Anterior cingulate cortex (tissue), 58 donors: ENCODE data around the gene CLPTM1L.
"Not testable (repeated sequence)": the region's sequence is repeated elsewhere in the genome, so short reads cannot be mapped to it uniquely, and the experiment has no call there.

Experiments used
- DNase-seq, 58 donors: peaks; one replicate each; lab custom pipeline; 2025; lab: John Stamatoyannopoulos, UW

CLPTM1L gene

GRCh38 chr5:1282131-1282992, 62.5 kb downstream of the CLPTM1L start:
- DNase-seq = no peak

DNA sequence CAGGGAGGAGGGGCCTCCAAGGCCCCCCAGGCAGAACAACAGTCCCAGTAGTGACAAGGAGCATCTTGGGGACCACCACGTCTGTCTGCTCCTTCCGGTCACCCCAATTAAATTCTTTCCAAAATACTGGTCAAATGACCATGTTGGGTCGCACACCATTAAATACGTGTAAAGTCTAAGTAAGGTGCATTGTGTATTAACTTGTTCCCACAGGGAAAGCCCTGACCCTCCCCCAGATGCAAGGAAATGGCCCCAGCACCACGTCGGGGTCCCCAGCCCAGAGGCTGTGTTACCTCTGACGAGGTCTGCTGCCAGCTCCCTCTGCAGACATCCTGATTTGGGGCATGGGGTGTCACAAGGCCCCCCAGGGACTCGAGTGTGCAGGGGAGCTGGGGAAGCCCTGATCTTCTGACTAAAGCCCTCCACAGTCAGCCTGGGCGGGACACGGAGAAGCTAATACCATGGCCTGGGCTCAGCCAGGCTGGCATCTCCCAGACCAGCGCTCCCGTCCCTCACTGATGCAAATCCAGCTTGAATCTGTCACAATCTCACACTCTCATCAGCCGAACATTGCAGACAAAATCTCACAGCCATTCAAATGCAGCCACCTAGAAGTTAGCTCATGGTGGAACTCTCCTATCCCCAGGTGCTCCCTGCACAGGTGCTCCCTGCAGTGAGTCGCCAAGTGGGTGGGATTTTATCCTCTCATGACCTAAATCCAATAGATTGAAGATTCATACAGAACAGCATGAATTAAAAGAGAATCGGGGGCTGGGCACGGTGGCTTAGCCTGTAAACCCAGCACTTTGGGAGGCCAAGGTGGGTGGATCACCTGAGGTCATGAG, 63.6 kb downstream of the CLPTM1L start:
- no peak for DNase-seq

GRCh38 chr5:1280177-1281037, 64.5 kb downstream of the CLPTM1L start:
- DNase-seq = no peak

- DNase-seq = no peak
These were observed 65.3 kb downstream of the CLPTM1L start for GRCh38 chr5:1279443-1280151.

DNA sequence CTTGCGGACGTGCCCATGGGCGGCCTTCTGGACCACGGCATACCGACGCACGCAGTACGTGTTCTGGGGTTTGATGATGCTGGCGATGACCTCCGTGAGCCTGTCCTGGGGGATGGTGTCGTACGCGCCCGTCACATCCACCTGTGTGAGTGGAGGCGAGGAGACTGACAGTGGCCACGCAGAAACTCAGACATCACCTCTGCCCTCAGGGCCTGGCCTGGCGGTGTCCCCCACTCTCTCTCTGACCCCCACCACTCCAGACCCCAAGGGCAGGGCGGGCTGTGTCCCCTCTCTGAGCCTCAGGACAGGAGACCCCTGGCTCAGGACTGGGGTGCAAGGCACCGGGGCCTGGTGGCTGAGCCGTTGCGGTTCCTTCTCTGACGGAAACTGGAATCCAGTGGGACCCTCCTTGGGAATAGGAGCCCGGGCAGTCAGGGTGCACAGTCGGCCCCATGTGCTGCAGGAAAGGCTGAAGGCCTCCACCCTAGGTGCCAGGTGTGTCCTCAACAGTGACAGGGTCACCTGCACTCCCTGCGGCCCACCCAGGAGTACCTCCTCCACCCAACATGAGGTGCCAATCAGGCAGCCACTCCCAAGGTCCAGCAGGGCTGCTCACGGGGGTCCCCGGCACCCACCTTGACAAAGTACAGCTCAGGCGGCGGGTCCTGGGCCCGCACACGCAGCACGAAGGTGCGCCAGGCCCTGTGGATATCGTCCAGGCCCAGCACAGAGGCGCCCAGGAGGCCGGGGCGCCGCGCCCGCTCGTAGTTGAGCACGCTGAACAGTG, 66.0 kb downstream of the CLPTM1L start:
- DNase-seq = no peak

GRCh38 chr5:1278216-1278615, 66.7 kb downstream of the CLPTM1L start:
- no peak for DNase-seq

GRCh38 chr5:1277781-1278180, 67.1 kb downstream of the CLPTM1L start:
- no peak for DNase-seq

DNA sequence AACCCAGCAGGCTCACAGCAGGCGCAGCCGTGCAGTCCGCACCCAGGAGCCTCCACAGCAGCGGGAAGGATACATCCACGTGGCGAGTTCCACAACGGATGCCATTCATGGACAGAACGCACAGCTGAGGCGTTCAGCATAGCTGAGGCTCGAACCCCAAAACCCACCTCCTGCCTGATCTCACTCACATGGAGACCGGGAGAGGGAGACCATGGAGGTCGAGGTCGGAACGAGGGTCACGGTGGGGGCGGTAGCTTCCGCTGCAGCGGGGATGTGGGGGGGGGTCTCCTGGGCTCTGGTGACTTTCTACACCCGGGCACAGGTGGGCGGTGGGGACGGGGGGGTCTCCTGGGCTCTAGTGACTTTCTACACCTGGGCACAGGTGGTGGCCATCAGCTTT, 67.6 kb downstream of the CLPTM1L start:
- no peak for DNase-seq

DNA sequence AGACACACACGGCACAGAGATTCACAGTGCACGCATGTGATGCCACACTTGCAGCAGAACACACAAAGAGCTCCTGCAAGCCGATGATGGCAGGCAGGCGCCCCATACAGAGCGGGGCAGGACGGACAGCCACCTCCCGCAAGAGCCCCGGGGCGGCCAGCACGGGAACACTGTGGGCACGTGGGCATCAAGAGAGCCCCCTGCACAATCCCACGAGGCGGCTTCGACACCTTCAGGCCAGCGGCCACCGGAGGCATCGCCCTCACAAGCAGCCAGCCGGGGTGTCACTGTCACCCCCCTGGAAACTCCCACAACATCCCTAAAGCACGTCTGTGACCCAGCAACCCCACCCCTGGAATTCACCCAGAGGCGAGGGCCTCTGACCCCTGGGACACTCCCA, 68.0 kb downstream of the CLPTM1L start:
- no peak for DNase-seq

DNA sequence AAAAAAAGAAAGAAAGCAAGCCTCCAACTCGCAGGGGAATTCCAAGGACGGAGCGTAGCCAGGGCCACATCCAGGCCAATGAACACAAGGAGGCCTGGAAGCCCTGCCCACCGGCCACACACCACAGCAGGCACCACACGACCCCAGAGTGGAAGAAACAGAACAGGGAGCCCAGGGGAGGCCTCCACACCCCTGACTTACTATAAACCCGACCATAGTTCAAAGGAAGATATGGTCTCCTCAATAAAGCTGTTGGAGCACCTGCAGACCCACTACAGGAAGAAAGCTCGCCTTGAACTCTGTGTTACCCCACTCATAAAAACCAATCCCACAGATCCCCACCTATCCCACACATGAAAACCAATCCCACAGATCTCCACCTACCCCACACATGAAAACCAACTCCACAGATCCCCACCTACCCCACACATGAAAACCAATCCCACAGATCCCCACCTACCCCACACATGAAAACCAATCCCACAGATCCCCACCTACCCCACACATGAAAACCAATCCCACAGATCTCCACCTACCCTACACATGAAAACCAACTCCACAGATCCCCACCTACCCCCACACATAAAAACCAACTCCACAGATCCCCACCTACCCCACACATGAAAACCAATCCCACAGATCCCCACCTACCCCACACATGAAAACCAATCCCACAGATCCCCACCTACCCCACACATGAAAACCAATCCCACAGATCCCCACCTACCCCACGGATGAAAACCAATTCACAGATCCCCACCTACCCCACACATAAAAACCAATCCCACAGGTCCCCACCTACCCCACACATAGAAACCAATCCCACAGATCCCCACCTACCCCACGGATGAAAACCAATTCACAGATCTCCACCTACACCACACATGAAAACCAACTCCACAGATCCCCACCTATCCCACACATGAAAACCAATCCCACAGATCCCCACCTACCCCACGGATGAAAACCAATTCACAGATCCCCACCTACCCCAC, 69.2 kb downstream of the CLPTM1L start:
- not testable (repeated sequence) for DNase-seq

DNA sequence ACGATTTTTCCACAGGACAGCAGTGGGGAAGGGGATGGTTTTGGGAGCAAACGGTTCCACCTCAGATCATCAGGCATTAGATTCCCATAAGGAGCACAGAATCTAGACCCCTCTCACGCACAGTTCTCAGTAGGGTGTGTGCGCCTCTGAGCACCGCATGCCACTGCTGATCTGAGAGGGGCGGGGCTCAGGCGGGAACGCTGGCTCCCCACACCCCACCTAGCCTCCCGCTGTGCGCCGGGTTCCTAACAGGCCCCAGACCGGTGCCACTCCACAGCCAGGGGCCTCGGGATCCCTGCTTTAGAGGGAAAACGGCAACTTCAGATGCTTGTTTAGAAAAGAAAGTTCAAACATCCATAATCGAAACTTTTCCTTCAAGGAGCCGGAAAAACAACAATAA, 70.4 kb downstream of the CLPTM1L start:
- DNase-seq = no peak

GRCh38 chr5:1273745-1274144, 71.2 kb downstream of the CLPTM1L start:
- no peak for DNase-seq

DNA sequence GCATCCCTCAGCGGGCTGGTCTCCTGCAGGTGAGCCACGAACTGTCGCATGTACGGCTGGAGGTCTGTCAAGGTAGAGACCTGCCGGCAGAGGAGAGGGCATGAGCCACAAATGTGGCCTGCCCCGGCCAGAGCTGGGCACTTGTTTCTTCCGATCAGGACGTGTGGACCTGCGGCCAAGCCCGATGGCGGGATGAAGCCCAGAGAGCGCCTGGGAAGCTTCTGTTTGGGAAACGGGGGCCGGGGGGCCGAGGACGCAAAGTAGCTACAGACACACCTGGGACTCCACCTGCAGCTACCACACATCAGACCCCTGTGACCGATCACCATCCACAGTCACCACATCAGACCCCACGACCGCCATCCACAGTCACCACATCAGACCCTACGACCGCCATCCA, 72.7 kb downstream of the CLPTM1L start:
- no peak for DNase-seq

DNA sequence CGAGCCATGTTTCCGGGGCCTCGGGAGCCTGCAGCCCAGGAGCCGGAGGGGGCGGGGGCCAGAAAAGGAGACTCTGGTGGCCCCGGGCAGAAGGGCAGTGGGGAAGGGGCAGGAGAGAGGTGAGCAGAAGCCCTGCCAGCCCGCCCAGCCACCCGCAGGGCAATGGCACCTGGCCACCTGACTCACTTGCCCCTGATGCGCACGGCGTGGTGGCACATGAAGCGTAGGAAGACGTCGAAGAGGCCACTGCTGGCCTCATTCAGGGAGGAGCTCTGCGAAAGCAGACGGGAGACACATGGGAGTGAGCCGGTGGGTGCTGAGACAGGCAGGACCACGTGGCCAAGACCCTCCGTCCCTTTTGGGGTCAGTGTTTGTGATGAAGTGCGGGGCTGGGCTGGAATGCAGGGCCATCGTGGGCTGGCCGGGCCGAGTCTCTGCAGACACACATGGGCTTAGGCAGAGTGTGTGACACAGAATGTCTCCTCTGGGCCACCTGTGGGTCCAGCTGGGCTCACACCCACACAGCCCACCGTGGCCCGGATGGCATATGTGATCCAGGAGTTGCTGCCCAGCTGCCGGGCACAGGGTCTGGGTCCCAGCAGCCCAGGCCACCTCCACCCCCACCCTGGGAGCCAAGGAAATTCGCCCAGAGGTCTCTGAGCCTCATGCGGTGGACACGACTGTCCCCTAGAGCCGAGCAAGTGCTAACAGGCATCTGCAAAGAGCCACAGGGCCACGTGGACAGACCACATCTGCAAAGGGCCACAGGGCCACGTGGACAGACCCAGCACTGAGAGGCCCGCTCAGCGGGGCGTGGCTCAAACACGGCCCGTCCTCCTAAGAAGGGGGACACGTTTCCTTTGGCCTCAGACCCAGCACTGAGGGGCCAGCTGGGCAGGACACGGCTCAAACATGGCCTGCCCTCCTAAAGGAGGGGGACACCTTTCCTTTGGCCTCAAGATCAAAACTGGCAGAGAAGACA, 73.7 kb downstream of the CLPTM1L start:
- DNase-seq = no peak

GRCh38 chr5:1270426-1270825, 74.5 kb downstream of the CLPTM1L start:
- DNase-seq = no peak

GRCh38 chr5:1268666-1269065, 76.2 kb downstream of the CLPTM1L start:
- DNase-seq = no peak

DNA sequence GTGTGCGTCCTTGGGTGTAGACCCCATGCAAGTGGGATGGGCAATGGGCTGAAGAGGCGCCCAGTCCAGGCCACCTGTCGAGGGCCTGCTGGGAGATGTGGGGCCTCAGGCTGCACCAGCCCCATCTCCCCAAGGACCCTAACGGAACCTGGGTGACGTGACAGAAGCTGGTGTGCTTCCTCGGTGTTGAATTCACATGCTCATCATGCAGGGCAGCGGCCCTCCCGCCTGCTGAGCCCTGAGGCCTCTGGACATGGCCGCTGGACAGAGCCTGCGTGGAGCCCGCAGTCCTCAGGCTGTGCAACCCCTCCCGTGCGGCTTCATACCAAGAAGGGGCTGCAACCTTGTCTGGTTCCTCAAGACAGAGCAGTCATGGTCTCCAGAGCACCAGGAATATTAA, 76.8 kb downstream of the CLPTM1L start:
- DNase-seq = no peak
